Karpas-422 (cell line): ENCODE results near the gene JPH4. TPM values are rescaled to one million over a fixed set of nuclear protein-coding genes. Genes with fewer than 3 reads are reported as not detected.
A peak's percentile ranks its signal among the peaks of the same experiment; 100 is the strongest.

ENCODE experiments used
- DNase-seq: peaks from one replicate; pipeline ENCODE4 v3.0.0-alpha.2; 2015
- H2AFZ ChIP-seq: fragments of 200-600 bp; sonication (generic); 2 replicates; pipeline ENCODE4 v1.6.1; 2014; ENCODE audit warnings: antibody characterized with exemption, low read length, mixed read lengths
- H3K27ac ChIP-seq: fragments of 200-600 bp; sonication (generic); 2 replicates; pipeline ENCODE4 v1.5.1; 2014; ENCODE audit warnings: mild to moderate bottlenecking, low read length, moderate library complexity
- H3K27me3 ChIP-seq: fragments of 200-600 bp; sonication (generic); 2 replicates; pipeline ENCODE4 v1.6.1; 2014; ENCODE audit warnings: low read length, mixed read lengths
- H3K36me3 ChIP-seq: fragments of 200-600 bp; sonication (generic); 2 replicates; pipeline ENCODE4 v1.6.1; 2014; ENCODE audit warnings: low read length, mixed read lengths; ENCODE audit not compliant: insufficient read depth
- H3K4me1 ChIP-seq: fragments of 200-600 bp; sonication (generic); 2 replicates; pipeline ENCODE4 v1.6.1; 2014; ENCODE audit warnings: mild to moderate bottlenecking, low read length, mixed read lengths
- H3K4me2 ChIP-seq: fragments of 200-600 bp; sonication (generic); 2 replicates; pipeline ENCODE4 v1.6.1; 2014; ENCODE audit warnings: low read length, low read depth, mild to moderate bottlenecking; ENCODE audit not compliant: poor library complexity, severe bottlenecking
- H3K4me3 ChIP-seq: fragments of 200-600 bp; sonication (generic); 2 replicates; pipeline ENCODE4 v1.5.1; 2014; ENCODE audit warnings: mild to moderate bottlenecking, antibody characterized with exemption, low read length, mixed read lengths
- H3K79me2 ChIP-seq: fragments of 200-600 bp; sonication (generic); 2 replicates; pipeline ENCODE4 v1.6.1; 2014; ENCODE audit warnings: mild to moderate bottlenecking, low read length, mixed read lengths
- H3K9ac ChIP-seq: fragments of 200-600 bp; sonication (generic); 2 replicates; pipeline ENCODE4 v1.6.0; 2014; ENCODE audit warnings: low read length
- H3K9me2 ChIP-seq: fragments of 200-600 bp; sonication (generic), shearing (Covaris generic); replicated peaks from 2 replicates; pipeline ENCODE4 v1.6.0; 2014; ENCODE audit warnings: mild to moderate bottlenecking, low read length, moderate library complexity; ENCODE audit not compliant: insufficient read depth
- H3K9me3 ChIP-seq: fragments of 300-700, 200-600 bp; sonication (generic); 2 replicates; pipeline ENCODE4 v1.6.1; 2014; ENCODE audit warnings: low read length, mixed read lengths
- H4K20me1 ChIP-seq: fragments of 200-600 bp; sonication (generic); 2 replicates; pipeline ENCODE4 v1.6.1; 2014; ENCODE audit warnings: mild to moderate bottlenecking, antibody characterized with exemption, low read length, low read depth; ENCODE audit not compliant: insufficient read depth
- total RNA-seq: library from RNA; depleted of rRNA; stranded (reverse); fragments of >200 nt; shearing (Covaris generic); gene quantifications from 2 replicates; pipeline ENCODE4 v1.2.3, GENCODE V29; 2014; ENCODE audit warnings: low replicate concordance

The JPH4 gene
- total RNA-seq, 1 experiment from 2014 or later: not detected

- Histone ChIP-seq H3K9me2 (no peaks in the 10 kb centered on the region), H3K36me3 (no peaks in the 10 kb centered on the region), H4K20me1 (no peaks in the 10 kb centered on the region), H3K27ac (no peak overlapping the region), H3K4me1 (peaks cover 24% of the 10 kb centered on the region), H3K9ac (no peak overlapping the region), H3K79me2 (peaks cover 10% of the 10 kb centered on the region), H3K27me3 (no peaks in the 10 kb centered on the region), H3K9me3 (no peaks in the 10 kb centered on the region), H2AFZ (no peak overlapping the region), H3K4me3 (no peak overlapping the region), H3K4me2 (no peak overlapping the region)
- no peak for DNase-seq
Measured at GRCh38 chr14:23571701-23572523, 6.7 kb downstream of the JPH4 start.

- H4K20me1 ChIP-seq: no peaks in the 10 kb centered on the region
- H3K27ac ChIP-seq: no peak overlapping the region
- H3K9me2 ChIP-seq: no peaks in the 10 kb centered on the region
- DNase-seq: no peak
- H3K36me3 ChIP-seq: peaks cover 2% of the 10 kb centered on the region; the same call in 1 of the 2 replicates
- no peaks in the 10 kb centered on the region for H3K9me3 ChIP-seq
- no peak overlapping the region for H3K4me3 ChIP-seq
- H3K9ac ChIP-seq: no peak overlapping the region
- H2AFZ ChIP-seq: no peak overlapping the region
- H3K4me1 ChIP-seq: peaks cover 34% of the 10 kb centered on the region
- no peaks in the 10 kb centered on the region for H3K27me3 ChIP-seq
- no peak overlapping the region for H3K4me2 ChIP-seq
- H3K79me2 ChIP-seq: peaks cover 20% of the 10 kb centered on the region
Measured at GRCh38 chr14:23570806-23571483, 7.6 kb downstream of the JPH4 start.

DNA sequence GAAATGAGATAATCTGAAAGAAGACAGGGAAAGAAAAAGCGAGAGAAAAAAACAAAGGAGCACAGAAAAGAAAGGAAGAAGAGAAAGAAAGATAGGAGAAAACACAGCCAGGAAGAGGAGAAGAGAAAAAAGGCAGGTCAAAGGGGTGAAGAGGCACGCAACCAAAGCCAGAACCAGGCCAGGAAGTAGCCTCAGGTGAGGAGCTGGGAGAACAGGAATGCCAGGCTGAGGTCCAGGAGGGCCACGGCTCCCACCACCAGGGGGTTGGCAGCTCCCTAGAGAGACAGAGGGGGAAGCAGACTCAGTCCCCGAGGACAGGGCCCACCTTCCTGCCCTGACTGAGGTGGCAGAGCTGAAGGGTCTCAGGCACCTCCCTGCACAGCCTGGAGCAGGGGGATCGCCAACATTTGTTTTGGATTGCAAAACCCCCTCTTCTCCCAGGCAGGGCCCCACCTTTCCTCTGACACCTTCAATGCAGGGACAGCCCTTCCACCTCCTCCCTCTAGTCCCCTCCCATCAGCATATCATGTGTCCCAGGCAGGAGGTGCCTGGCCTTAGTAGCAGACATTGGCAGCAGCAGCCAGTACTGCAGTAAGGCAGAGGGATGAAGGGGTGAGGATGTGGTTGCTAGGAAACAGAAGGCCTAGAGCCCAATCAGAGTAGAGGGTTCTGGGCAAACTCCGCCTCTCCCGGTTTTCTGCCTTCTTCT lies 9.0 kb downstream of the JPH4 start:
- Histone ChIP-seq H3K79me2 (peaks cover 23% of the 10 kb centered on the region), H3K4me2 (peak overlapping the region; percentile 92), H3K9ac (peak overlapping the region; percentile 87; the same call in 1 of the 2 replicates), H3K27me3 (no peaks in the 10 kb centered on the region), H3K36me3 (peaks cover 14% of the 10 kb centered on the region; the same call in 1 of the 2 replicates), H3K9me2 (no peaks in the 10 kb centered on the region), H4K20me1 (no peaks in the 10 kb centered on the region), H2AFZ (no peak overlapping the region), H3K4me3 (no peak overlapping the region), H3K27ac (peak overlapping the region; percentile 67; the same call in 1 of the 2 replicates), H3K4me1 (peaks cover 34% of the 10 kb centered on the region), H3K9me3 (no peaks in the 10 kb centered on the region)
- peak; percentile 81 for DNase-seq

- Histone ChIP-seq H2AFZ (no peak overlapping the region), H3K79me2 (peaks cover 23% of the 10 kb centered on the region), H3K27me3 (no peaks in the 10 kb centered on the region), H3K4me3 (peak overlapping the region; percentile 88), H3K36me3 (peaks cover 14% of the 10 kb centered on the region; the same call in 1 of the 2 replicates), H3K9ac (peak overlapping the region; percentile 87), H3K4me1 (peaks cover 34% of the 10 kb centered on the region), H3K9me2 (no peaks in the 10 kb centered on the region), H3K4me2 (peak overlapping the region; percentile 92), H3K9me3 (no peaks in the 10 kb centered on the region), H4K20me1 (no peaks in the 10 kb centered on the region), H3K27ac (peak overlapping the region; percentile 67)
- peak; percentile 83 for DNase-seq
Measured at GRCh38 chr14:23568600-23569331, 9.8 kb downstream of the JPH4 start.

DNA sequence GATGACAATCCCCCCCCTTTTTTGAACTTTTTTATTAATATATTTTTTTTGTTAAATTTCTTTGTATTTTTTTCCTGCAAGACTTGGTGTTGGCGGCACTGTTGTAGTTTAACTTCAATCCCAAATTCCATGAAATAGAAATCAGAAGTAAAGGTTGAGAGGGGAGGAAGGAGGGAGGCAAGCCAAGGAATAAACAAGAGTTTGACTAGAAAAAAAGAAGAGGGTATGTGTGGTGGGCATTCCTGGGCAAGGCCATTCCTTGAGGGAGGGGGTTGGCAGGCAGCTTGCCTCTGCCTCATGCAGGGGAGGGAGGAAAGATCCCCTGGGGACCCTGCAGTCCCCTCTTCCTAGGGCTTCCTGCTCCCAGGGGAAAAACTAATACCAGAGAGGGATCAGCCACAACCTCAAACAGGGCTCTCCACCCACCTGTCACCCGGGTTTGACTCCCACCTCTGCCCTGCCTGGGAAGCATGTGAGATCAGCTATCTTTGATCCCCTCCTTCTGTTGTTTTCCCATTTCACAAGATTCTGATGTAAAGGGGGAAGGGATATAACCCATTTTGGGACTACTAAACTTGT lies 10.5 kb downstream of the JPH4 start:
- H2AFZ ChIP-seq: no peak overlapping the region
- H3K4me2 ChIP-seq: peak overlapping the region; percentile 92
- DNase-seq: peak; percentile 56

GRCh38 chr14:23567186-23568020 lies 11.2 kb downstream of the JPH4 start, which contains the start of gene AP1G2:
Gene AP1G2 (minus strand): TSS chr14:23567791. CDS start chr14:23567314, 477 bp downstream.
- Histone ChIP-seq H3K79me2 (peaks cover 23% of the 10 kb centered on the region), H3K27ac (peak within 1 kb of the TSS; percentile 67), H3K9ac (peak within 1 kb of the TSS; percentile 87), H4K20me1 (no peaks in the 10 kb centered on the region; the same call in 1 of the 2 replicates), H2AFZ (peak within 1 kb of the TSS; percentile 80; the same call in 1 of the 2 replicates), H3K9me3 (no peaks in the 10 kb centered on the region), H3K4me1 (peaks cover 34% of the 10 kb centered on the region), H3K4me3 (peak within 1 kb of the TSS; percentile 88), H3K27me3 (no peaks in the 10 kb centered on the region), H3K9me2 (no peaks in the 10 kb centered on the region), H3K4me2 (peak within 1 kb of the TSS; percentile 92), H3K36me3 (peaks cover 16% of the 10 kb centered on the region; the same call in 1 of the 2 replicates)
- peak; percentile 99 for DNase-seq

More for the DNA sequence above, 10.5 kb downstream of the JPH4 start:
- Histone ChIP-seq H3K9ac (peak overlapping the region; percentile 87), H3K9me2 (no peaks in the 10 kb centered on the region), H3K9me3 (no peaks in the 10 kb centered on the region), H3K4me3 (peak overlapping the region; percentile 88), H3K36me3 (peaks cover 14% of the 10 kb centered on the region; the same call in 1 of the 2 replicates), H3K27me3 (no peaks in the 10 kb centered on the region), H3K4me1 (peaks cover 34% of the 10 kb centered on the region), H4K20me1 (no peaks in the 10 kb centered on the region), H3K79me2 (peaks cover 23% of the 10 kb centered on the region), H3K27ac (peak overlapping the region; percentile 67)
